Measurements from ENCODE around the gene FXR1.
"Not testable (repeated sequence)": the region's sequence is repeated elsewhere in the genome, so short reads cannot be mapped to it uniquely, and the experiment has no call there.

- TF ChIP-seq, protein P1, sequence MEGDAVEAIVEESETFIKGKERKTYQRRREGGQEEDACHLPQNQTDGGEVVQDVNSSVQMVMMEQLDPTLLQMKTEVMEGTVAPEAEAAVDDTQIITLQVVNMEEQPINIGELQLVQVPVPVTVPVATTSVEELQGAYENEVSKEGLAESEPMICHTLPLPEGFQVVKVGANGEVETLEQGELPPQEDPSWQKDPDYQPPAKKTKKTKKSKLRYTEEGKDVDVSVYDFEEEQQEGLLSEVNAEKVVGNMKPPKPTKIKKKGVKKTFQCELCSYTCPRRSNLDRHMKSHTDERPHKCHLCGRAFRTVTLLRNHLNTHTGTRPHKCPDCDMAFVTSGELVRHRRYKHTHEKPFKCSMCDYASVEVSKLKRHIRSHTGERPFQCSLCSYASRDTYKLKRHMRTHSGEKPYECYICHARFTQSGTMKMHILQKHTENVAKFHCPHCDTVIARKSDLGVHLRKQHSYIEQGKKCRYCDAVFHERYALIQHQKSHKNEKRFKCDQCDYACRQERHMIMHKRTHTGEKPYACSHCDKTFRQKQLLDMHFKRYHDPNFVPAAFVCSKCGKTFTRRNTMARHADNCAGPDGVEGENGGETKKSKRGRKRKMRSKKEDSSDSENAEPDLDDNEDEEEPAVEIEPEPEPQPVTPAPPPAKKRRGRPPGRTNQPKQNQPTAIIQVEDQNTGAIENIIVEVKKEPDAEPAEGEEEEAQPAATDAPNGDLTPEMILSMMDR (IDR thresholded peaks at IDR 0.05; ENCODE audit: low read depth, low read length, poor library complexity, severe bottlenecking) = not testable (repeated sequence)
- TF ChIP-seq EZH2phosphoT487 (IDR thresholded peaks at IDR 0.05; ENCODE audit: borderline replicate concordance, low read length) = not testable (repeated sequence)
Measured at GRCh38 chr3:181003469-181003868, 91.0 kb downstream of the FXR1 start.

Data from DOHH2 (cell line).